AG09309 (cell line): ENCODE results near the gene NUMBL.

Source experiments
- DNase-seq: peaks from one replicate; pipeline ENCODE4 v3.0.0-alpha.2; 2010; ENCODE audit warnings: low read depth
- H3K4me3 ChIP-seq: 2 replicates; pipeline ENCODE4 v1.5.1; 2011; ENCODE audit warnings: mild to moderate bottlenecking, low read depth, low read length, moderate library complexity; ENCODE audit not compliant: control insufficient read depth
- CTCF ChIP-seq: IDR thresholded peaks from 2 replicates; pipeline ENCODE4 v1.5.1; 2011; ENCODE audit warnings: mild to moderate bottlenecking, low read depth, low read length, inconsistent platforms; ENCODE audit not compliant: insufficient read depth, control insufficient read depth; ENCODE audit errors: missing control alignments

The NUMBL gene

GRCh38 chr19:40623403-40624251 is 66.8 kb downstream of the NUMBL start:
- no peak for DNase-seq
- TF ChIP-seq CTCF, result no peak

DNA sequence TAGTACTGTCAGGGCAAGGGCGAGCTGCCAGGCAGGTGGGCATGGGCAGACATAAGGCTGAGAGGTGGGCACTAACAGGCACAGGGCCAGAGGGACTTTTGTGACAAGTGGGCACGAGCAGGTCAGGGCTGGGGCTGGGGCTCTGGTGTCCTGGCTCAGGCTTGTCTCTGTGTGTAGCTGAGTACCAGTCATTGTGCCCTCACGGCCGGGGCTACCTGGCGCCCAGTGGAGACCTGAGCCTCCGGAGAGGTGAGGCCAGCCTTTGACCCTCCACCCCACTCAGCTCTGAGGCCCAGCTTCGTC is 67.7 kb downstream of the NUMBL start:
- no peak for TF ChIP-seq CTCF
- H3K4me3 ChIP-seq, result no peak overlapping the region
- DNase-seq, result no peak

More at GRCh38 chr19:40623403-40624251, 66.8 kb downstream of the NUMBL start:
- no peak overlapping the region for H3K4me3 ChIP-seq

- DNase-seq, result no peak
- no peak overlapping the region for H3K4me3 ChIP-seq
- TF ChIP-seq CTCF, result no peak
These were observed 68.3 kb downstream of the NUMBL start for GRCh38 chr19:40621966-40622772.

- DNase-seq, result no peak
- no peak for TF ChIP-seq CTCF
These were observed 69.2 kb downstream of the NUMBL start for GRCh38 chr19:40621283-40621682.

DNA sequence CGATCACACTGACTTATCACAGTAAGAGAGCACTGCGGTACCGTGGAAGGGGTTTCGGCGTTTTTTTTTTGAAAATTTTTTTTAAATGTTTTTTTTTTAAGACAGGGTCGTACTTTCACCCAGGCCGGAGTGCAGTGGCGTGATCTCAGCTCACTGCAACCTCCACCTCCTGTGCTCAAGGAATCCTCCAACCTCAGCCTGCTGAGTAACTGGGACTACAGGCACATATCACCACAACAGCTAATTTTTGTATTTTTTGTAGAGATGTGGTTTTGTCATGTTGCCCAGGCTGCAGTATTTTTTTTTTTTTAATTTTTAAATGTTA is 70.3 kb downstream of the NUMBL start:
- no peak overlapping the region for H3K4me3 ChIP-seq
- no peak for TF ChIP-seq CTCF
- no peak for DNase-seq

More at GRCh38 chr19:40621283-40621682, 69.2 kb downstream of the NUMBL start:
- H3K4me3 ChIP-seq, result no peak overlapping the region

- no peak overlapping the region for H3K4me3 ChIP-seq
- DNase-seq, result no peak
- TF ChIP-seq CTCF, result no peak
These were observed 70.9 kb downstream of the NUMBL start for GRCh38 chr19:40619333-40620160.
